HG03442 (cell line): ENCODE data around the gene ORC3.

ENCODE experiments used
- ATAC-seq: cut with Tn5 transposase; IDR thresholded peaks from one replicate; pipeline ENCODE4 v1.9.1; 2021; ENCODE audit warnings: mild to moderate bottlenecking, moderate library complexity; ENCODE audit not compliant: unreplicated experiment

ORC3 gene

GRCh38 chr6:87589693-87590416 is at the start of gene ORC3, which contains the start of gene RARS2:
ORC3 (plus strand) TSS chr6:87590135; CDS start chr6:87590169, 34 bp downstream.
RARS2 (minus strand) TSS chr6:87589987; CDS start chr6:87589957, 30 bp downstream.
- peak; percentile 100 for ATAC-seq

- ATAC-seq: no peak
Observed at GRCh38 chr6:87540539-87540938, 49.4 kb upstream of the ORC3 start.

DNA sequence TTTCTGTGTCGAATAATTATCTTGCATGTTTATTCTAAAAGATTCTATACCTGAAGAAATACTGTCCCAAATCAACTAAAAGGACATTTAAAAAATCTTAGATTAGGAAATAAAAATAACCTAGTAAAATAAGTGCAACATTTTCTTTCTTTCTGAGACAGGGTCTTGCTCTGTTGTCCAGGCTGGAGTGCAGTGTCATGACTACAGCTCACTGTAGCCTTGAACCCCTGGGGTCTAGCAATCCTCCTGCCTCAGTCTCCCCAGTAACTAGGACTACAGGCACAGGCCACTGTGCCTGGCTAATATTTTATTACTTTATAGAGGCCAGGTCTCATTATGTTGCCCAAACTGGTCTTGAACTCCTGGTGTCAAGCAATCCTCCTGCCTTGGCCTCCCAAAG is 48.9 kb upstream of the ORC3 start:
- ATAC-seq: no peak

DNA sequence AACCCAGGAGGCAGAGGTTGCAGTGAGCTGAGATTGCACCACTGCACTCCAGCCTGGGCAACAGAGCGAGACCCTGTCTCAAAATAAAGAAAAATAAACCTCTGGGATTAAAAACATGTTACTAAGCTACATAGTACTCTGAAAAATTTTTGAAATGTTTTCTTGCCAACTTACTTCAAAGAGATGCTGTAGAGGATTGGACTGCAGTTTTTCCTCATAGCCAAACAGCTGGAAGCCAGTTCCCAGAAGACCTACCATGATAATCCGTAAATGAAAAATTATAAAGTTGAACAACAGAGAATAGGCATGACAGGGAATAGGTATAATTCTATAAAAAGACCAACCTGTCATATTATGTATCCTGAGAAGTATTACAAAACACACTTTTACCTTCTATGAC is 48.2 kb upstream of the ORC3 start:
- no peak for ATAC-seq

- no peak for ATAC-seq
Observed at GRCh38 chr6:87543696-87544473, 46.0 kb upstream of the ORC3 start.

GRCh38 chr6:87544474-87544735 is 45.5 kb upstream of the ORC3 start:
- ATAC-seq: no peak

DNA sequence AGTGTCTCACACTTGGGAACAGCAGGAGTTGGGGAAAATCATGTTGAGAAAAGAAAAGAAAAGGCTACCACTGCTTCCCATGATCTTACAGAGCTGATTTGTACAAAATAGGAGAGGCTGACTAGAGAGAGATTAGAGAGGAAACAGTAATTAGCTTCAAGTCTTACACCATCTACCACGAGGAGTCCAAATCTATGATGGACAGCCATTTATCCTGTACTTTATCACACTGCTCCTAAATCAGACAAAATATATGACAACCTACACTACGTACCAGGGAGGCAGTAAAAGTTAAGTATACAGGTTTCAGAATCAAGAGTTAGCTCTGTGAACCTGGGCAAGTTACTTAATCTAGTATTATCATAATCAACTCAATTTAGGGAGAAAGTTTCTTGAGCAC is 38.1 kb upstream of the ORC3 start:
- ATAC-seq: no peak

GRCh38 chr6:87553159-87553765 is 36.7 kb upstream of the ORC3 start:
- ATAC-seq: no peak

- no peak for ATAC-seq
Observed at GRCh38 chr6:87555506-87555905, 34.4 kb upstream of the ORC3 start.

DNA sequence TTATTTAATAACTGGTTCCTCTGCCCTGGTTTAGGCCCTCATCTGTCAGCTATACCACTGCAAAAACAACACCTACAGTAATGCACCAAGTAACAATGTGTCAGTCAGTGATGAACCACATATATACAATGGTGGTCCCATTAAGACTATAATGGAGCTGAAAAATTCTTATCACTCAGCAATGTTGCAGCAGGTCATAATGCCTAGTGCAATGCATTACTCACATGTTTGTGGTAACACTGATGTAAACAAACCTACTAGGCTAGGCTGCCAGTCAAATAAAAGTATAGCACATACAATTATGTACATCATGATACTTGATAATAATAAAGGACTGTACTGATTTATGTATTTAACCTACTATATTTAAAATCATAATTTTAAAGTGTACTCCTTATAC is 31.5 kb upstream of the ORC3 start:
- ATAC-seq: no peak

DNA sequence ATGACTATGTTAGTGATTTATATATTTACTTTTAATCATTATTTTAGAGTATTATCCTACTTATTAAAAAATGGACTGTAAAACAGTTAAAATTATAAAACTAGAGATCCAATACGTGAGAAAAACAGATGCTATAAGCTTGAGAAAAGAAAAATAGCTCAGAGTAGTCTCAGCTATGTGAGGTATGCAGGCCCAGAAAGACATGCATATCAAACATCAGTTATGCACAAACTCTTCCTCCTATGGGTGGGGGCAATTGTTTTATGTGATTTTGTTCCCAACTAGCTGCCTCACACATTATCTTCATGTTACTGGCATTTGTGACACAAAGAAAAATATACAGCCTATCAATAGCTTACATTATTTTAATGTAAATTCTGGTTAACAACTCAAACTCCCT is 28.9 kb upstream of the ORC3 start:
- no peak for ATAC-seq

DNA sequence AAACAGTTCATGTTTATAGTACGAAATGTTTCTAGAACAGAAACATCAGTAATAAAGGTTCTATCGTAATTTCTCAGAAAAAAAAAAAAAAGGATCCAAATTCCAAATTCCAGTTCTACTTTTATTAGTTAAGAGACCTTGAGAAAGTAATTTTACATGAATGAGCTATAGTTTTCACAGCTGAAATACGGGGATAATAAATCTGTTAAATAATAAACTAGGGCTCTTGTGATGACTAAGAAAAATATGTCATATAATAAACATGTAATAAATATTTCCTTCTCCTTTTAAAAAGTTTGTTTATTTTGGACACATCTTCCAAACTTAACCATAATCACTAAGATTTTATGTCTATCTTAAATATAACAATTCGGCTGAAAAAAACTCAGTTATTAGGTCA is 17.9 kb upstream of the ORC3 start:
- no peak for ATAC-seq

- peak; percentile 62 for ATAC-seq
Observed at GRCh38 chr6:87572883-87573282, 17.1 kb upstream of the ORC3 start.

GRCh38 chr6:87573307-87574024 is 16.5 kb upstream of the ORC3 start:
- ATAC-seq: no peak

DNA sequence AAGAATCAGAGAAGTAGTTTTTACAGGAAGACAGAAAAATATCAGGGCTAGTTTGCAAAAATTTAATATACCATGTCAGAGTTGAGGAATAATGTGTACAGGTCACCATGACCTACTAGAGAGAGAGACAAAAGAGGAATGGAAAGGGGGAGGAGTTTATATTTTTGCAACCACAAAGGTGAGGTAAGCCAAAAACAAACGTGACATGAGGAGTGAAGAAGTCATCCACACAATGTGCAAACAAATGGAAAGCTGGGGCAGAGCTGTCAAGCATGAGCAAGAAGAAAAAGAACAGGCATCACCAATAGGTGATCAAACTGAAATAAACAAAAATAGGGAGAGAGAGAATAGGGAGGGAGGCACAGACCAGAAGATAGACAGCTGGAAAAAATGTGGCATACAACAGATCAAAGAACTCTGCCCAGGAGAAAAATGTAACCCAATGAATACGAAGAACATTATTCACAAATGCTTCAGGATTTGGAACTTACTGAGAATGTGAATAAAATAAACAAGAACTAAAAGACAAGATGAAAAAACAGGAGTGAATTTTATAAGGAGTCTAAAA is 15.6 kb upstream of the ORC3 start:
- no peak for ATAC-seq

- ATAC-seq: no peak
Observed at GRCh38 chr6:87575423-87575822, 14.5 kb upstream of the ORC3 start.

DNA sequence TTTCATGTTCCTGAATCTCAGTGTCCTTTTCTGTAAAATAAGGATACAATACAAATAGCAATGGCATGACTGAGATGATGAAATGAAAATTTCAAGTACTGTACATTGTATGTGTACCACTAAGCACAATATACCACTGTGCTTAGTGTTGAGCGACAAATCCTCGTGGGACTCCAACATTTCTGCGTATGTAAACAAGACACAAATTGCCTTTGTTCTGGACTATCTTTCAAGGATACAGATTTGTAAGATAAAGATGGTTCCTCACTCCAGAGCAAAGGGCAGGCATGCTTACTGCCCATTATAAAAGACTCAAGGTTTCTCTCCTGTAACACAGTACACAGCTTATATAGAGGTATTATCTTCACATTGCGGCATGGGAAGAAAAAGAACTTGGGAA is 6.1 kb upstream of the ORC3 start:
- ATAC-seq: no peak

DNA sequence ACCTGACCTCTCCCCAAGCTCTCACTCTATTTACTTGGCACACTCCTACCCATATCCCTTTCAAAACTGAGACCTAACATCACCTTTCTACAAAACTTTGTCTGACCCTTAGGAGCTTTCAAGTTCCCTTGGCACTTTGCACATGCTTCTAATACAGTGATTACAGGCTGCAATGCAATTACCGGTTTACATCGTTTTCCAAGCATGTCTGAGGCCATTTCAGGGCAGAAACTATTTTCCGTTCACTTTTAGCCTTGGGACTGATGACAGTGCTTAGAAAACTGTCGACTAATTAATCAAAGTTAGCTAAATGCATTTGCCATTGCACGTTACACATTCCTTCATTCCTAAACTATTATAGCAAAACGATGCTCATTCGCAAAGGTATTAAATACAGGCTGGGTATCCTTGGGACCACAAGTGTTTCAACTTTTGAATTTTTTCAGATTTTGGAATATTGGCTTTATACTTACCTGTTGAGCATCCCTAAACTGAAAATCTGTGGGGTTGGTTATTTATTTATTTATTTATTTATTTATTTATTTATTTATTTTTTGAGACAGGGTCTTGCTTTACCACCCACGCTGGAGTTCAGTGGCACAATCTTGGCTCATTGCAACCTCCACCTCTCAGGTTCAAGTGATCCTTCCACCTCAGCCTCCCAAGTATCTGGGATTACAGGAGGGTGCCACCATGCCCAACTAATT is 3.4 kb upstream of the ORC3 start:
- no peak for ATAC-seq

DNA sequence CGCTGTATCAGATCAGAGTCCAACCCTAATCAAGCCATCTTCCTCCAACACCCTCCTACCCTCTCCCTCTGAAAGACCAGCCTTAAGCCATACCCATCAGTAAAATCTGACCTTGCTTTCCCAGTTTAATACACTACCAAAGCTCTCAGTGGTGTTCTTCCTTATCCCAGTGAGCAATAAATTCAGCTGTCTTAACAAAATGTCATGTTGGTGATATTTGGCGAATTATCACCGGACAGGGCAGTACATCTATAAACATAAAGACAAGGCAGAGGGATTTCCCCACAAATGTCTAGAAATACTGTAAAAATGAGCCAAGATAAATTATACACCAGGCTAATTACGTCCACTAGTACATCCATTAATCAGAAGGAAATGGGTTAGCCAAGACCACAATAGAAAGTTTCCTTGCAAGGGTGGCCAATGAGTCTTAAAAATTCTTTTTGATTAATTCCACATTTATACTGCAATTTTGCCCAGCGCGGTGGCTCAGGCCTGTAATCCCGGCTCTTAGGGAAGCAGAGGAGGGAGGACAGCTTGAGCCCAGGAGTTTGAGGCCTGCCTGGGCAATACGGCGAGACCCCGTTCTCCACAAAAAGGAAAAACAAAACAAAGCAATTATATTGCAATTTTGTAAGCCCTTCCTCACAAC is 1.1 kb upstream of the ORC3 start:
- no peak for ATAC-seq

DNA sequence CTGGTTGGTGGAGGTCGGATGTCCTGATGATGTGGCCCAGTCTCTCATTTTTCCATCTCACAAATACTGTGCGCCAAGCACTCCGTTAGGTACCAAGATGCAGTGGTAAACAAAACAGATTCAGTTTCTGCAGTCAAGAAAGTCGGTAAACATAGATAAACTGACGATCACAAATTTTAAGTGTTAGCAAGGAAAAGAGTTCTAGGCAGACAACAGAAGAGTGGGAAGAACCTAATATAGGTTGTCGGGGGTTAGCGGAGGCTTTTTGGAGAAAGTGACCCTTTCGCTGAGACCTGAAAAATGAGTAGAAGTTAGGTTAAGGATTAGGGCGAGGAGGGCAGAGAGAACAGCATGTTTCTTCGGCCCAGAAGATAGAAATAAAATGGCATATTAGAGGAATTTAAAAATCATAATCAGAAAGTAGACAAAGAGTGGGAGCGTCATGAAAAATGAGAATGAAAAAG is 514 bp downstream of the ORC3 start:
- no peak for ATAC-seq
